ENCODE data around the gene MEAK7.

MEAK7 gene

DNA sequence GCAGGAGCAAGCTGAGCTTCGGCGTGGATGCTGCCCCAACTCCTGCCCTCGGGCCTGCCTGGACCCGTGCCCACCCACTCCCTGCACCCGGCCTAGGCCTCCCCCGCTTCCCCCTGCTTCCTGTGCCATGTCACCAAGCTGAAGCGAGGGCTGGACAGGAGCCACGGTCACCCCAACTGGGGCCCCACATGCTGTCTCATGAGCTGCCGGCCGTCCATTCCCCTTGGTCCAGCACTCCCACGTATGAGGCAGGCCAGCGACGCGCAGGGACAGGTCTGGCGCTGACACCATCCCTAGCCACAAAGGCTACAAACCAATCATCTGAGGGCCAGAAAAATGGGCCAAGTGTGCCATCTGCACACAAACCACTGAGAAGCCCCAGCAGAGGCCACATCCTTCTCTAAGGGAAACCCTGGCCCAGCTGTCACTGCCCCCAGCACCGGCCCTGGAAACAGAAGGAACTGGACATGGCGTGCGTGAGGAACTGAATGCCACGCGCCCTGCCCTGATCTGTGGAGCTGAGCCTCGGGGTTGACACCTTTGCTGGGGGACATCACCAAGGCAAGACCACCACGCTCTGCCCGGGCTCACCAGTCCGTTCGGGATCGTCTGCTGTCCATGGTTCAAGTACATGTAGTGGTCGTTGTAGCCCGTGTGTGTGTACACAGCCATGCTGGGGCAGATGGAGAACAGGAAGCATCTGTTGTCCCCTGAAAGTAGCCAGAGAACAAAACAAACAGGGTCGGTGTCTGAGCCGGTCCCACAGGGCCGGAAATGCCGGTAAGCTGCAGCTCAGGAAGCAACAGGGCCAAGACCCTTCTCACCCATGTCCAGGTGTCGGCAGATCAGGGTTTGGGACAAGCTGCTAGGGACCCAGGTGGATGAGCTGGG is 22.2 kb downstream of the MEAK7 start:
- DNase-seq (ENCODE audit: extremely low read depth, insufficient read length): no peak
- Histone ChIP-seq H3K27me3 (replicated peaks; ENCODE audit: control insufficient read depth, insufficient read depth, low read length) (no peaks in the 10 kb centered on the region), H3K36me3 (ENCODE audit: control insufficient read depth, insufficient read depth, low read length) (peaks cover 4% of the 10 kb centered on the region), H3K4me3 (replicated peaks; ENCODE audit: low read depth, low read length) (no peak overlapping the region)
- TF ChIP-seq, protein P1, sequence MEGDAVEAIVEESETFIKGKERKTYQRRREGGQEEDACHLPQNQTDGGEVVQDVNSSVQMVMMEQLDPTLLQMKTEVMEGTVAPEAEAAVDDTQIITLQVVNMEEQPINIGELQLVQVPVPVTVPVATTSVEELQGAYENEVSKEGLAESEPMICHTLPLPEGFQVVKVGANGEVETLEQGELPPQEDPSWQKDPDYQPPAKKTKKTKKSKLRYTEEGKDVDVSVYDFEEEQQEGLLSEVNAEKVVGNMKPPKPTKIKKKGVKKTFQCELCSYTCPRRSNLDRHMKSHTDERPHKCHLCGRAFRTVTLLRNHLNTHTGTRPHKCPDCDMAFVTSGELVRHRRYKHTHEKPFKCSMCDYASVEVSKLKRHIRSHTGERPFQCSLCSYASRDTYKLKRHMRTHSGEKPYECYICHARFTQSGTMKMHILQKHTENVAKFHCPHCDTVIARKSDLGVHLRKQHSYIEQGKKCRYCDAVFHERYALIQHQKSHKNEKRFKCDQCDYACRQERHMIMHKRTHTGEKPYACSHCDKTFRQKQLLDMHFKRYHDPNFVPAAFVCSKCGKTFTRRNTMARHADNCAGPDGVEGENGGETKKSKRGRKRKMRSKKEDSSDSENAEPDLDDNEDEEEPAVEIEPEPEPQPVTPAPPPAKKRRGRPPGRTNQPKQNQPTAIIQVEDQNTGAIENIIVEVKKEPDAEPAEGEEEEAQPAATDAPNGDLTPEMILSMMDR (IDR thresholded peaks at IDR 0.05; ENCODE audit: insufficient read depth, low read length, poor library complexity, severe bottlenecking): no peak

DNA sequence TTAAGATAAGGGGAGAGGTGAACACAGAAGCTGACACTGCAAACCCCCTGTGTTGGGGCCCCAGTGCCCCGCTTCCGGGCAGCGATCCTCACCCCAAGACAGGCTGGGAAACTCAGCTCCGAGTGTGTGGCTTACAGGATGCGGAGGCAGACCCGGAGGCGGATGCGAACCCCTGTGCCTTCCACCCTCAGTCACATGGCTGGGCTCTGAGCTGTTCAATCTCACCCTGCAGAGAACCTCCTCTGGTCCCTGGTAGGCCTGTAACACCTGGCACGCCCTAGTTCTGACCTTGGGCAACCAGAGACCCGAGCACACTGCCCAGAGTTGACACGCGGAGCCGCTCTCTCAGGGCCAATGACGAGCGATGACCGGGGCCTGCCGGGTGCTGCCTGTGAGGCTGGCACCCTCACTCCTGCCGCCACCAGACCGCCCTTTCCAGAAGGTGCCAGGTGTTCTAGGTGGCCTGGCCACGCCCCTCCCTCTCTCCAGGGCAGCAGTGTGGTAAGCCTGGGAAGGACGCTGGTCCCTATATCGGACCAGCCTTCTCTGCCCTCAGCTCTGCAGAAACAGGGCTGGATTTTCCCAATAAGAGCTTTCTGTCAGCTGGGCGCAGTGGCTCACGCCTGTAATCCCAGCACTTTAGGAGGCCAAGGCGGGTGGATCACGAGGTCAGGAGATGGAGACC is 23.3 kb downstream of the MEAK7 start:
- no peak for DNase-seq (ENCODE audit: extremely low read depth, insufficient read length)

DNA sequence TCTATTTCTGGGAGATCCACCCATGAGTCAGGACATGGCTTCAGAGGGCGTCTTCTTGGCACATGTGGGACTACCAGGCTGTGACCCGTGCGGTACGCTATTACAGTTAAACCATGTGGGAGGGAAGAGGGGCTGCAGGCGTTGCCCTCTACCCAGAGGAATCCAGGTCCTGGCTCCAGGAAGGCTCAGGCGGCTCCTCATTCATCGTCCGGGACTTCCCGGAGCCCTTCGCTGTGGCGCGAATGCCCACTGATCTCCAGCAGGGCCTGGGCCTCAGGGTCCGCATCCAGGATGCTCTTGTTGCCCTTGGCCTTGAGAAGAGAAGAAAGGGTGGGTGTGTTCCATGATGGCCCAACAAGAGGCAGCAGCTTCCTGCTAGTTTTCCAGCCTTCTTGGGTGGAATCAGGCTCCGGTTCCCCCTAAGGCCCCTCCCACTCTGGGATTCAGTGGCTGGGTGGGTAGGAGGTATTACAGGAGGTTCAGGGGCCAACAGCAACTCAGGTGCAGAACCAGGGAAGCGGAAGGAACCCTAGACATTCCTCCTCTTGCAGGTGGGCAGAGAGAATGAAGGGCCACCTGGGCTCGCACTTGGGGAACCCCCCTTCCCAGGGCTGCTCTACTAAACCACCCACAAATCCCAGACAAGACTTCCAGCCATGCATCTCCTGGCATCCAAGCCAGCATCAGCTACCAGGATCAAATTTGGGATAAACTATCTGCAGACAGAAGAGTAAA is 24.6 kb downstream of the MEAK7 start:
- TF ChIP-seq, protein P1 (IDR thresholded peaks at IDR 0.05; ENCODE audit: insufficient read depth, low read length, poor library complexity, severe bottlenecking): no peak
- no peaks in the 10 kb centered on the region for H3K27me3 ChIP-seq (replicated peaks; ENCODE audit: control insufficient read depth, insufficient read depth, low read length)
- H3K4me3 ChIP-seq (replicated peaks; ENCODE audit: low read depth, low read length): no peak overlapping the region
- no peak for DNase-seq (ENCODE audit: extremely low read depth, insufficient read length)
- peaks cover 4% of the 10 kb centered on the region for H3K36me3 ChIP-seq (ENCODE audit: control insufficient read depth, insufficient read depth, low read length)

More for the DNA sequence above, 23.3 kb downstream of the MEAK7 start:
- Histone ChIP-seq H3K27me3 (replicated peaks; ENCODE audit: control insufficient read depth, insufficient read depth, low read length) (no peaks in the 10 kb centered on the region), H3K4me3 (replicated peaks; ENCODE audit: low read depth, low read length) (no peak overlapping the region), H3K36me3 (ENCODE audit: control insufficient read depth, insufficient read depth, low read length) (peaks cover 4% of the 10 kb centered on the region)
- TF ChIP-seq, protein P1 (IDR thresholded peaks at IDR 0.05; ENCODE audit: insufficient read depth, low read length, poor library complexity, severe bottlenecking): no peak

DNA sequence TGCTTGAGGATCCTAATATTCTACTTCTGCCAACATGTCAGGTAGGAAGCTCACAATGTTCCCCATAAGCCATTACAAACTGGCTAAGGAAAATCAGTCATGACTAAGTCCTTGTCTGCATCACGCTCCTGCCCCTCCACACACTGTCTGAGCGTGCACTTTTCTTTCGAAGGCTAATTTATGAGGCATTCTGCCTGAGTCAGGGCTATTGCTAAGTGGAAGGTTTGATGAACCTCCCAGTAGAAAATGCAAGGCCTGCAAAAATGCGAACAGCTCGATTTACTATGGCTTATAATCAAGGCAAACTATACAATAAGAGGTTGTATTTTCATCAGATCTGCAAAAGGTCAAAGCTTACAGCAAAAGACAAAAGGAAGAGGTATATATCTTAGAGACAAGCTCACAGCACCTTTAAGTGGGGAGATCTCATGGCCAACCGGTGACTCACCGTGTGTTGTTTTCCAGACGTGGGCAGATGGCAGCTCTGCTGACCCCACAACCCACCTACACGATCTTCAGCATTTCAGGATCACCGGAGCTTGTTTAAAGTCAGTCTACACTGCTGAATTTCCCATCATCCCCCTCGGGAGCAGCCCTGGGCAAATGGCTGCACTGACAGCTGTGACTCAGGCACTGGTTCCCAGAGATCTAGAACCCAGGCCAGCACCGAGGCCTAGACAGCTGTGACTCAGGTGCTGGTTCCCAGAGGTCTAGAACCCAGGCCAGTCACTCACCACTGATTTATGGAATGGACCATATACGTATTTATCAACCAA is 26.1 kb downstream of the MEAK7 start:
- peaks cover 4% of the 10 kb centered on the region for H3K36me3 ChIP-seq (ENCODE audit: control insufficient read depth, insufficient read depth, low read length)
- no peak overlapping the region for H3K4me3 ChIP-seq (replicated peaks; ENCODE audit: low read depth, low read length)
- no peaks in the 10 kb centered on the region for H3K27me3 ChIP-seq (replicated peaks; ENCODE audit: control insufficient read depth, insufficient read depth, low read length)
- TF ChIP-seq, protein P1 (IDR thresholded peaks at IDR 0.05; ENCODE audit: insufficient read depth, low read length, poor library complexity, severe bottlenecking): no peak
- no peak for DNase-seq (ENCODE audit: extremely low read depth, insufficient read length)

DNA sequence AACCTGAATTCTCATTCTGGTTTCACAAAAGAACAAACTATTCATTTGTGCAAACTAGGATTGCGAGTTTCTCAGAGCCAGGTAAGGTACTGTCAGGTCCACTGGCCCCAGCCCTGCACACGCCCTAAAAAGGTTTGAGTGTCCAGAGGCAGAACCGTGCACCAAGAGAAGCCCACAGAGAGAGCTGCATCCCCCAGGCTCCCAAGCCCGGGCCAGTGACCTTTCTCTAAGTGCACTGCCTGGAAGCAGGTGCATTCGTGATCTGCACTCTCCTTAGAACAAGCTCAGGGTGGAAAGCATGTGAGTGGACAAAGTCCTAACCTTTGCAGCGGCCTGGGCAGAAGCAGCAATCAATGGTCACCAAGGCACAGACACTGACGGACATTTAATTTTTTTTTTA is 26.8 kb downstream of the MEAK7 start:
- Histone ChIP-seq H3K27me3 (replicated peaks; ENCODE audit: control insufficient read depth, insufficient read depth, low read length) (no peaks in the 10 kb centered on the region), H3K4me3 (replicated peaks; ENCODE audit: low read depth, low read length) (no peak overlapping the region), H3K36me3 (ENCODE audit: control insufficient read depth, insufficient read depth, low read length) (peaks cover 2% of the 10 kb centered on the region)
- TF ChIP-seq, protein P1 (IDR thresholded peaks at IDR 0.05; ENCODE audit: insufficient read depth, low read length, poor library complexity, severe bottlenecking): no peak
- no peak for DNase-seq (ENCODE audit: extremely low read depth, insufficient read length)
